MCF 10A (cell line): Measurements from ENCODE around the gene RTCB. TPM values are rescaled to one million over a fixed set of nuclear protein-coding genes. Genes with fewer than 3 reads are reported as not detected.

Experiments
- BruUV-seq: library from RNA; stranded (reverse); fragments of 400-500 nt; replicated peaks from 2 replicates; lab custom pipeline; 2021; lab: Mats Ljungman, UMichigan
- CTCF ChIA-PET: fragments of 300-600 bp; sonication (Branson Sonifier 250); formaldehyde crosslinking; extraction: SDS; loops from one replicate; lab custom pipeline; 2021; ENCODE audit warnings: antibody characterized with exemption, inconsistent platforms; lab: Yijun Ruan, JAX
- POLR2A ChIA-PET: fragments of 300-600, 350-650 bp; sonication (Branson Sonifier 250); formaldehyde crosslinking; extraction: SDS; loops from one replicate; lab custom pipeline; 2020; ENCODE audit warnings: antibody characterized with exemption, inconsistent platforms; lab: Yijun Ruan, JAX
- DNase-seq: peaks from one replicate; pipeline ENCODE4 v3.0.0-alpha.2; 2018; ENCODE audit not compliant: unreplicated experiment
- H3K27ac Mint-ChIP-seq: one replicate; pipeline ENCODE4 v1.8.0; 2022; ENCODE audit warnings: mild to moderate bottlenecking, low read depth, mixed read lengths; ENCODE audit not compliant: unreplicated experiment
- H3K27me3 Mint-ChIP-seq: one replicate; pipeline ENCODE4 v1.8.0; 2022; ENCODE audit warnings: mixed read lengths; ENCODE audit not compliant: insufficient read depth, unreplicated experiment
- H3K36me3 Mint-ChIP-seq: one replicate; pipeline ENCODE4 v1.8.0; 2022; ENCODE audit warnings: mild to moderate bottlenecking, moderate library complexity, mixed read lengths; ENCODE audit not compliant: insufficient read depth, unreplicated experiment
- H3K4me1 Mint-ChIP-seq: one replicate; pipeline ENCODE4 v1.8.0; 2022; ENCODE audit warnings: mixed read lengths; ENCODE audit not compliant: insufficient read depth, unreplicated experiment
- H3K4me3 Mint-ChIP-seq: one replicate; pipeline ENCODE4 v1.8.0; 2022; ENCODE audit warnings: mild to moderate bottlenecking, moderate library complexity, mixed read lengths; ENCODE audit not compliant: unreplicated experiment
- H3K9me3 Mint-ChIP-seq: one replicate; pipeline ENCODE4 v1.8.0; 2022; ENCODE audit warnings: mixed read lengths; ENCODE audit not compliant: unreplicated experiment
- intact Hi-C: fragments of 100-400 bp; cut with micrococcal nuclease; formaldehyde crosslinking; loops from 2 replicates; pipeline ENCODE4 v1.14.1; 2022
- total RNA-seq: library from RNA; stranded (reverse); gene quantifications from 2 replicates; pipeline ENCODE4 v1.2.3, GENCODE V29; 2022
- TF ChIP-seq, protein P1 (sequence below): fragments of 200-600 bp; IDR thresholded peaks from one replicate; pipeline ENCODE4 v1.8.0; 2022; ENCODE audit warnings: antibody characterized with exemption, mild to moderate bottlenecking; ENCODE audit not compliant: unreplicated experiment

RTCB gene
- total RNA-seq, 1 experiment from 2014 or later: 93.4 TPM

DNA sequence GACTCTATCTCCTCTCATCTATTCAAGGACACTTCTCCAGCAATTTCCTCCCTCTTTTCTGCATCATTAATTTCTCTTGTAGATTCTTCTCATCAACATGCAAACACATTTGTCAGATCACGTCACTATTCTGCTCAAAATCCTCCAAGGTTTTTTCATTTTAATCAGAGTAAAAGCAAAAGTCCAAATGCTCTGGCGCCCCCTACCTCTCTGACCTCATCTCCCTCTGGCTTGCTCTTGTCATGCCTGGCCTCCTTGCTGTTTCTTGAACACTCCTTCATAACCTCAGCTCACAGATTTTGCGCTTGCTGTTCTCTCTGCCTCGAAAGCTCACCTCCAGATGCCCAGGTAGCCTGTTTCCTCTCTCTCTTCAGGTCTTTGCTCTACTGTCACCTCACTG is 22.4 kb downstream of the RTCB start:
- H3K9me3 Mint-ChIP-seq: no peaks in the 10 kb centered on the region
- H3K4me3 Mint-ChIP-seq: no peak overlapping the region
- peak; percentile 19 for DNase-seq
- CTCF ChIA-PET: interaction anchor here (0.7 to 3.4 kb wide), 11 partner anchors 9 to 415 kb away, joined by 3 to 23 read pairs (median 3); no protein-coding TSS in a partner anchor
- intact Hi-C loops: no loop called here
- no TSS peak for BruUV-seq
- peaks cover 78% of the 10 kb centered on the region for H3K36me3 Mint-ChIP-seq
- no peaks in the 10 kb centered on the region for H3K4me1 Mint-ChIP-seq
- no peaks in the 10 kb centered on the region for H3K27me3 Mint-ChIP-seq
- H3K27ac Mint-ChIP-seq: no peak overlapping the region
- POLR2A ChIA-PET: interaction anchor here (0.6 kb wide), 1 partner anchor 1722 kb away, joined by 3 read pairs; no protein-coding TSS in a partner anchor
- TF ChIP-seq, protein P1, sequence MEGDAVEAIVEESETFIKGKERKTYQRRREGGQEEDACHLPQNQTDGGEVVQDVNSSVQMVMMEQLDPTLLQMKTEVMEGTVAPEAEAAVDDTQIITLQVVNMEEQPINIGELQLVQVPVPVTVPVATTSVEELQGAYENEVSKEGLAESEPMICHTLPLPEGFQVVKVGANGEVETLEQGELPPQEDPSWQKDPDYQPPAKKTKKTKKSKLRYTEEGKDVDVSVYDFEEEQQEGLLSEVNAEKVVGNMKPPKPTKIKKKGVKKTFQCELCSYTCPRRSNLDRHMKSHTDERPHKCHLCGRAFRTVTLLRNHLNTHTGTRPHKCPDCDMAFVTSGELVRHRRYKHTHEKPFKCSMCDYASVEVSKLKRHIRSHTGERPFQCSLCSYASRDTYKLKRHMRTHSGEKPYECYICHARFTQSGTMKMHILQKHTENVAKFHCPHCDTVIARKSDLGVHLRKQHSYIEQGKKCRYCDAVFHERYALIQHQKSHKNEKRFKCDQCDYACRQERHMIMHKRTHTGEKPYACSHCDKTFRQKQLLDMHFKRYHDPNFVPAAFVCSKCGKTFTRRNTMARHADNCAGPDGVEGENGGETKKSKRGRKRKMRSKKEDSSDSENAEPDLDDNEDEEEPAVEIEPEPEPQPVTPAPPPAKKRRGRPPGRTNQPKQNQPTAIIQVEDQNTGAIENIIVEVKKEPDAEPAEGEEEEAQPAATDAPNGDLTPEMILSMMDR: peak; percentile 18

DNA sequence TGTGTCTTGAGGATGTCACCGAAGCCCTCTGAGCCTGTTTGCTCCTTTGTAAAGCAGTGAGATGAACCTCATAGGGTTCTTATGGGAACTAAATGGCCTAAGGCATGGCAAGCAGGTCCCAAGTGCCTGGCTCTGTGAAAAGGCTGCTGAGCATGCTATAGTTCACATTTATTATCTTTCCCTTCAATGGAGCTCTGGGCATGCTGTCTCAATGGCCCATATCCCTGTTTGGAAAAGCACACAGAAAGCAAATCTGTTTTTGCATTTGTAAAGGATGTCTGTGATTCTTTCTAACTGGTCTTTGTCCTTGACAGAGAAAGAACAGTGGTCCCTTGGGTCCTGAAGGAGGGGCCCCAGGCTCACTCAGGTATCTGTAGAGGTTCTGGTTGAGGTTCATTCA is 26.4 kb downstream of the RTCB start:
- no peaks in the 10 kb centered on the region for H3K4me1 Mint-ChIP-seq
- intact Hi-C loops: no loop called here
- TF ChIP-seq, protein P1: no peak
- H3K4me3 Mint-ChIP-seq: no peak overlapping the region
- H3K27ac Mint-ChIP-seq: no peak overlapping the region
- no peak for DNase-seq
- peaks cover 41% of the 10 kb centered on the region for H3K36me3 Mint-ChIP-seq
- CTCF ChIA-PET: no interaction called here
- H3K27me3 Mint-ChIP-seq: no peaks in the 10 kb centered on the region
- POLR2A ChIA-PET: no interaction called here
- no TSS peak for BruUV-seq
- no peaks in the 10 kb centered on the region for H3K9me3 Mint-ChIP-seq

DNA sequence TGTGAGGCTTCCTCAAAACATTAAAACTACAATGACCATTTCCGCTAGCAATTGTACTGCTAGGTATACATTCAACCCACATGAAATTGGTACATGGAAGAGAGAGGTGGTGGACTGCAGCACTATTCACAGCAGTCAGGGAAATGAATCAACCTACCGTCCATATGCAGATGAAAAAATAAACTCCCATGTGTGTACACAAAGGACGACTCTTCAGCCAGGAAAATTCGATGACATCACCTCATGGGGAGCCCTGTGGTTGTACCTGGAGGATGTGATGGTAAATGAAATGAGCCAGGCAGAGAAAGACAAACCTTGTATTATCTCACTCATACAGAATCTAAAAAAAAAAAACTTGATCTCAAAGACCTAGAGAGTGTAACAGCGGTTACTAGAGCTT is 31.1 kb downstream of the RTCB start:
- no TSS peak for BruUV-seq
- no peak overlapping the region for H3K27ac Mint-ChIP-seq
- peaks cover 7% of the 10 kb centered on the region for H3K27me3 Mint-ChIP-seq
- DNase-seq: no peak
- POLR2A ChIA-PET: interaction anchor here (0.6 kb wide), 1 partner anchor 704 kb away, joined by 3 read pairs; no protein-coding TSS in a partner anchor
- TF ChIP-seq, protein P1: no peak
- H3K9me3 Mint-ChIP-seq: no peaks in the 10 kb centered on the region
- CTCF ChIA-PET: interaction anchor here (0.6 kb wide), 1 partner anchor 451 kb away, joined by 4 read pairs; no protein-coding TSS in a partner anchor
- H3K4me3 Mint-ChIP-seq: no peak overlapping the region
- H3K36me3 Mint-ChIP-seq: peaks cover 10% of the 10 kb centered on the region
- no peaks in the 10 kb centered on the region for H3K4me1 Mint-ChIP-seq
- intact Hi-C loops: no loop called here

DNA sequence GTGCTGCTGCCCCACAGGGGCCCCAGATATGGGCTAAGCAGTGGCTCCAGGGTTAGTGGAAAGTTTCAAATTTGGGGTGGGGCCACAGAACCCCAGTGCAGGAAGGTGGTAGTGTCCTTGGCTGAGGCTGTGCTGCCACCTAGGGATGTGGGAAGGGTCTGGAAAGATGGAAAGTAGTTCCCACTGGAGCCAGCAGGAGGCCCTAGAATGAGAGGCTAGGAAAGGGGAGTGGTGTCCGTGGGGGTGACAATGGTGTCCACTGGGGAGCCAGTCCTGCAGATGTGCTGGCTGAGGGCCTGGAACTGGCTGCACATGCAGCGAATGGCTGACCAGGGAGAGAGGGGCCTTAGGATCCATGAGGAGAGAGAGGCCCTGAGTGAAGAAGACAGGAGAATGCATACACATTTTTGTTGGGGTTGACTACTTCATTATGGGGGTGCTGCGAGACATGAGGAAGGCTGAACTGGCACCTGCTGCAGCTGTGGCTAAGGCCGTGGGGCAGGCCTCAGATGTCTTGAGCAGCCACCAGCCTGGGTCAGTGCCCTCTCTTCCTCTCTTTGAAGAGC is 33.3 kb downstream of the RTCB start:
- POLR2A ChIA-PET: no interaction called here
- no peaks in the 10 kb centered on the region for H3K4me1 Mint-ChIP-seq
- no TSS peak for BruUV-seq

More for the DNA sequence above, 33.3 kb downstream of the RTCB start:
- CTCF ChIA-PET: interaction anchor here (0.6 to 1.1 kb wide), 3 partner anchors 20 to 272 kb away, joined by 3 to 4 read pairs (median 3); no protein-coding TSS in a partner anchor
- DNase-seq: peak; percentile 72
- Mint-ChIP-seq H3K4me3 (no peak overlapping the region), H3K27me3 (peaks cover 29% of the 10 kb centered on the region), H3K36me3 (no peaks in the 10 kb centered on the region), H3K27ac (no peak overlapping the region), H3K9me3 (no peaks in the 10 kb centered on the region)
- intact Hi-C loops: loop anchor here (1.0 to 5.0 kb wide), 3 partner anchors 176 to 401 kb away; no protein-coding TSS in a partner anchor
- TF ChIP-seq, protein P1: peak; percentile 71
